Lung (tissue), 12 donors: Measurements from ENCODE around the gene KIF1B. TPM values are rescaled to one million over a fixed set of nuclear protein-coding genes. Genes with fewer than 3 reads are reported as not detected.
A peak's percentile ranks its signal among the peaks of the same experiment; 100 is the strongest.

Experiments used
- ATAC-seq: fragments of 200-7000 bp; cut with Tn5 transposase; one replicate; pipeline ENCODE4 v1.9.1; 2020; ENCODE audit warnings: moderate number of reproducible peaks; ENCODE audit not compliant: insufficient read depth, low FRiP score
- DNase-seq, 3 donors: peaks; one replicate each; pipeline ENCODE4 v3.0.0-alpha.2; 2013 to 2017
- H3K27ac ChIP-seq, 2 donors: one replicate each; pipeline ENCODE4 v1.5.1; 2013; ENCODE audit warnings: mild to moderate bottlenecking in 2 of 2, moderate library complexity in 2 of 2, control low read depth in 1 of 2, inconsistent platforms in 1 of 2, low read depth in 1 of 2, low read length in 1 of 2
- H3K27me3 ChIP-seq, 3 donors: one replicate each; pipeline ENCODE4 v1.5.1; 2013; ENCODE audit warnings: low read length in 2 of 3; ENCODE audit not compliant: control insufficient read depth in 3 of 3, insufficient read depth in 3 of 3
- H3K36me3 ChIP-seq, 4 donors: one replicate each; pipeline ENCODE4 v1.5.1; 2013; ENCODE audit warnings: low read length in 4 of 4, mild to moderate bottlenecking in 1 of 4, moderate library complexity in 1 of 4; ENCODE audit not compliant: control insufficient read depth in 4 of 4, insufficient read depth in 4 of 4
- H3K4me1 ChIP-seq, 5 donors: one replicate each; pipeline ENCODE4 v1.5.1; 2013; ENCODE audit warnings: low read length in 5 of 5, mild to moderate bottlenecking in 2 of 5, moderate library complexity in 1 of 5; ENCODE audit not compliant: control insufficient read depth in 5 of 5, insufficient read depth in 5 of 5
- H3K4me3 ChIP-seq: one replicate; pipeline ENCODE4 v1.5.1; 2013; ENCODE audit warnings: mild to moderate bottlenecking, control low read depth, moderate library complexity
- H3K9ac ChIP-seq, 2 donors: one replicate each; pipeline ENCODE4 v1.5.1; 2013; ENCODE audit warnings: low read length in 2 of 2, control low read depth in 1 of 2; ENCODE audit not compliant: insufficient read depth in 1 of 2
- H3K9me3 ChIP-seq, 4 donors: one replicate each; pipeline ENCODE4 v1.5.1; 2013; ENCODE audit warnings: low read length in 3 of 4, mild to moderate bottlenecking in 1 of 4, moderate library complexity in 1 of 4; ENCODE audit not compliant: control insufficient read depth in 4 of 4, insufficient read depth in 3 of 4
- WGBS, 2 donors: extraction: QIAGEN DNeasy Blood & Tissue Kit; methylation state at CpG; one replicate each; pipeline ENCODE4 v1.1.7; 2013; 5-methylcytosine and 5-hydroxymethylcytosine counted together
- polyA plus RNA-seq, 2 donors: library from polyadenylated mRNA; stranded (reverse); fragments of 200-250 nt; gene quantifications; one replicate each; pipeline ENCODE4 v1.2.1, GENCODE V29; 2013
- total RNA-seq, 2 donors: library from RNA; depleted of rRNA in 1 of 2; stranded (reverse); fragments of >200 nt in 1 of 2; gene quantifications; one replicate each; pipeline ENCODE4 v1.2.1, GENCODE V29; 2014 to 2021
- TF ChIP-seq, protein P1 (sequence below): IDR thresholded peaks from 2 replicates; pipeline ENCODE4 v1.5.1; 2012; ENCODE audit warnings: mild to moderate bottlenecking; ENCODE audit errors: control extremely low read depth, extremely low read depth
- donor health status: control.
- donor health status: control.
- donor health status: Bipolar disorder and iron deficiency.
- donor health status: healthy.
- donor health status: DM: yes; HTN: yes; CAD: no.

The KIF1B gene
- total and polyA plus RNA-seq, 4 donors: 9.7 to 64.0 (median 24.4) TPM

DNA sequence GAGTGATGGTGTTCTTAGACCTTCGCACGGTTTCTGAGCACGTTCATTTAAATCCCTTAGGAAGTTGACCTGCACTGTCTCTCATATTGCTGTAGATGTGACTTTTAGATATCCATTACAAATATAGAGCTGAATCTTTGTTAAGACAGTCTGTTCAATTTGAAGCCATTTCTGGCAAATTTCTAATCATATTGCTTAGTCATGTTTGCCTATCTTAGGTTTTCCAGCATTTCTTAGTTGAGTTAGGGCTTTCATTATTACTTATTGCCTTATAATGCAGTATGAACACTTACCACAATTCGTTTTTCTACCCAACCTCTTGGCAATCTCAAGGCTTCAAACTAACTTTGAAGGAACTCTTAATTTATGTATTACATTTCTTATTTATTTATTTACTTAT, 110.0 kb downstream of the KIF1B start:
- TF ChIP-seq, protein P1, sequence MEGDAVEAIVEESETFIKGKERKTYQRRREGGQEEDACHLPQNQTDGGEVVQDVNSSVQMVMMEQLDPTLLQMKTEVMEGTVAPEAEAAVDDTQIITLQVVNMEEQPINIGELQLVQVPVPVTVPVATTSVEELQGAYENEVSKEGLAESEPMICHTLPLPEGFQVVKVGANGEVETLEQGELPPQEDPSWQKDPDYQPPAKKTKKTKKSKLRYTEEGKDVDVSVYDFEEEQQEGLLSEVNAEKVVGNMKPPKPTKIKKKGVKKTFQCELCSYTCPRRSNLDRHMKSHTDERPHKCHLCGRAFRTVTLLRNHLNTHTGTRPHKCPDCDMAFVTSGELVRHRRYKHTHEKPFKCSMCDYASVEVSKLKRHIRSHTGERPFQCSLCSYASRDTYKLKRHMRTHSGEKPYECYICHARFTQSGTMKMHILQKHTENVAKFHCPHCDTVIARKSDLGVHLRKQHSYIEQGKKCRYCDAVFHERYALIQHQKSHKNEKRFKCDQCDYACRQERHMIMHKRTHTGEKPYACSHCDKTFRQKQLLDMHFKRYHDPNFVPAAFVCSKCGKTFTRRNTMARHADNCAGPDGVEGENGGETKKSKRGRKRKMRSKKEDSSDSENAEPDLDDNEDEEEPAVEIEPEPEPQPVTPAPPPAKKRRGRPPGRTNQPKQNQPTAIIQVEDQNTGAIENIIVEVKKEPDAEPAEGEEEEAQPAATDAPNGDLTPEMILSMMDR: no peak
- Histone ChIP-seq H3K4me3 (no peak overlapping the region), H3K27ac (no peak overlapping the region), H3K9me3 (no peaks in the 10 kb centered on the region), H3K4me1 (no peaks in the 10 kb centered on the region), H3K36me3 (peaks cover 0 to 25% (median 10%) of the 10 kb centered on the region in 4 donors), H3K9ac (no peak overlapping the region), H3K27me3 (no peaks in the 10 kb centered on the region)
- DNase-seq: no peak
- WGBS, 2 donors: 91 to 92% methylated on average over 4 of the region's 4 CpGs
- no peak for ATAC-seq

DNA sequence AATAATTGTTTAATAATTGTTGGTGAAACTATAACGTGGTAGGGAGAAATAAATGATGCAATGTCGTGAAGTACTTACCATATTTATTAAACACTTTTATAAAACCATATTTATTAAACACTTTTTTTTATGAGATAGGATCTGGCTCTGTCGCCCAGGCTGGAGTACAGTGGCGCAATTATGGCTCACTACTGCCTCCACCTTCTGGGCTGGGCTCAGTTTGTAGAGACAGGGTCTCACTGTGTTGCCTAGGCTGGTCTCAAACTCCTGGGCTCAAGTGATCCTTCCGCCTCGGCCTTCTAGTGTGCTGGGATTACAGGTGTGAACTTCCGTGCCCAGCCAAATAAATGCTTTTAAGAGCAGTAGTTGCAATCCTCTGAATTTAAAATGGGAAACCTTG, 112.5 kb downstream of the KIF1B start:
- DNase-seq (no peak), ATAC-seq (no peak)
- TF ChIP-seq, protein P1: no peak
- Histone ChIP-seq H3K36me3 (peaks cover 7 to 34% (median 16%) of the 10 kb centered on the region in 4 donors), H3K27ac (no peak overlapping the region), H3K4me3 (no peak overlapping the region), H3K27me3 (no peaks in the 10 kb centered on the region), H3K4me1 (no peaks in the 10 kb centered on the region), H3K9ac (no peak overlapping the region), H3K9me3 (no peaks in the 10 kb centered on the region)
- 94 to 96% methylated on average over 7 of the region's 7 CpGs for WGBS, 2 donors

DNA sequence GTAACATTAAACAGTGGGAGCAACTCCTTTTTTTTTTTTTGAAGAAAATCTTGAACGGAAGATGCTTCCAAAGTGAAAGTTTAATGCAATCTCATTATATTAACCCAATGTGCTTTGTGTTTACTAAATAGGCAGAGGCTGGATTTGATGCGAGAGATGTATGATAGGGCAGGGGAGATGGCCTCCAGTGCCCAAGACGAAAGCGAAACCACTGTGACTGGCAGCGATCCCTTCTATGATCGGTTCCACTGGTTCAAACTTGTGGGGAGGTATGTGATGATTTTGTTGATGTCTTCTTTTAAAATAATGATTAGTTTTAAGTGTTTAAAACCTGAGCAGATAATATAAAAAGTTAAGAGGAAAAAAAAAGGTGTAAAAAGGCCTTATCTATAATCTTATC, 114.3 kb downstream of the KIF1B start:
- H3K4me1 ChIP-seq: no peaks in the 10 kb centered on the region
- H3K9ac ChIP-seq: no peak overlapping the region
- no peaks in the 10 kb centered on the region for H3K9me3 ChIP-seq
- 95 to 96% methylated on average over 6 of the region's 6 CpGs for WGBS, 2 donors
- no peak for ATAC-seq
- no peaks in the 10 kb centered on the region for H3K27me3 ChIP-seq
- TF ChIP-seq, protein P1: no peak
- no peak overlapping the region for H3K4me3 ChIP-seq
- peaks cover 7 to 34% (median 16%) of the 10 kb centered on the region in 4 donors for H3K36me3 ChIP-seq
- no peak for DNase-seq
- H3K27ac ChIP-seq: no peak overlapping the region

DNA sequence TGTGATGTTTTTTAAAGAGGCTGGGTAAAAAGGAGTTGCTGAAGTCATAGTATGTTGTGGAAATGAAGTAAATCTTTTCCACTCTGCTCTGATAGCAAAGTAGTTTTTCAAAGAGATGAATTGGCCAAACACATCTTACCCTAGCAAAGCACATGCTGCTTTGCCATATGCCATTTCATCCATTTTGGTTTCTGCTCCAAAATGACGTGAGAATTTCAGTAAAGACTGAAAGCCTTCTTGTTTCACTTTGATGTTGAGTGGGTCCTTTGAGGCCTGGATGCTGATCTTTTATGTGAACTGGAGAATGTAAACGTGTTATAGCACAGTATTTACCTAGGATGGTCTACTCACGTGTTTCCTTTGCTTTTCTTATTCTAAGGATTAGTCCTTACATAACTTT, 115.2 kb downstream of the KIF1B start:
- peaks cover 7 to 34% (median 17%) of the 10 kb centered on the region in 4 donors for H3K36me3 ChIP-seq
- no peaks in the 10 kb centered on the region for H3K4me1 ChIP-seq
- no peak overlapping the region for H3K9ac ChIP-seq
- H3K27me3 ChIP-seq: no peaks in the 10 kb centered on the region
- TF ChIP-seq, protein P1: no peak
- peak in 2 of 3 donors; percentile 18 to 54 for DNase-seq
- no peak overlapping the region for H3K27ac ChIP-seq
- no peaks in the 10 kb centered on the region for H3K9me3 ChIP-seq
- ATAC-seq: no peak
- 74 to 87% methylated on average over 3 of the region's 3 CpGs for WGBS, 2 donors
- H3K4me3 ChIP-seq: no peak overlapping the region
